SIG-M5 (cell line): ENCODE measurements around the gene NADK2.
"Not testable (repeated sequence)": the region's sequence is repeated elsewhere in the genome, so short reads cannot be mapped to it uniquely, and the experiment has no call there.

ENCODE experiments used
- DNase-seq: peaks from one replicate; lab custom pipeline; 2025; lab: John Stamatoyannopoulos, UW

Gene NADK2

DNA sequence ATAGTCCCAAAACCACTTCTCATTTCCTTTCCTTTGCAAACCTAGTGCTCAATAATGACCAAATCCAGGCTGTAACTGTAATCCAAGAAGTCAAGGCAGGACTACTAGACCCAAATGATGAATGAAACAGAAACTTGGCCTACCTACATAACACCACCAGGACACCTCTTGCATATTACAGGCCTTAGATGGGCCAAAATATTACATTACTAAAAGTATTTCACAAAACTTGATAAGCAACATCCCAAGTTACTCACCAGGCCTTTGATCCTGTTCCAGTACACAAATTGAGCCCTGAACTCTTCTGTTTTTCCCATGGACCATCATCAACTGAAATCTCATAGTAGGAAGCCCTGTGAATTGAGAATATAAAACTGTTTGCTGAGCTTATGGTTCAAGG is 34.8 kb downstream of the NADK2 start:
- no peak for DNase-seq

DNA sequence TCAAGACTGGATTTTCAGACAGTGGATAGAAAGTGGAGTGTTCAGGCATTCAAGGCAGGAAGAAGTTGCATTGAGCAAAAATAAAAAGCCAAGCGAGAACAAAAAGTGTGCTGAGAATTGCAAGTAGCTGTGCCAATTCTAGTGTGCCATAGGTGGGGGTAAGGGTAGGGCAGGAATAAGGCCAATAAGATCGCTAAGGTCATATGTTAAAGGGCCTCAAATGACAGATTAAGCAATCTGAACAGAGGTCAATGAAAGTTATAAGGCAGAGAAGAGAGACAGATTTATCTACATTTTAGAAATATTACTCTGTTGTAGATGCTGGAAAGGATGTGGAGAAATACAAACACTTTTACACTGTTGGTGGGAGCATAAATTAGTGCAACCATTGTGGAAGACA is 36.4 kb downstream of the NADK2 start:
- no peak for DNase-seq

DNA sequence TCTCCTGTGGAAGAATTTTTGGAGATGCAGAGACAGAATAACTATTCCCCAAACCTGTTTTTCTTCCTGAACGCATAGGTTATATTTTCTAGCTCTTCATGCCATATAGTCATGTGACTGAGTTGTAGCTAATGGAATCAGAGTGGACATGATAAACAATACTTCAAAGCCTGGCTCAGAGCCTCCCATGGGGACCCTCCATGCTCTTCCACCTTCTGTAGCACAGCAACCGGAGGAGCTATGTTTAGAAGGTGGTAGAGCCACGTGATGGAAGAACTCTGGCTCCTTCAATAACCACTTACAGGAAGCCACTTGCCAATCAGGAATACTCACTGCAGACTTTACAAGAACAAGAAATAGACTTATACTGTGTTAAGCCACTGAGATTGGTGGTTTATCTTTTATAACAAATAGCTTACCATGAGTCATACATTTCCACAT is 39.2 kb downstream of the NADK2 start:
- DNase-seq, result no peak

DNA sequence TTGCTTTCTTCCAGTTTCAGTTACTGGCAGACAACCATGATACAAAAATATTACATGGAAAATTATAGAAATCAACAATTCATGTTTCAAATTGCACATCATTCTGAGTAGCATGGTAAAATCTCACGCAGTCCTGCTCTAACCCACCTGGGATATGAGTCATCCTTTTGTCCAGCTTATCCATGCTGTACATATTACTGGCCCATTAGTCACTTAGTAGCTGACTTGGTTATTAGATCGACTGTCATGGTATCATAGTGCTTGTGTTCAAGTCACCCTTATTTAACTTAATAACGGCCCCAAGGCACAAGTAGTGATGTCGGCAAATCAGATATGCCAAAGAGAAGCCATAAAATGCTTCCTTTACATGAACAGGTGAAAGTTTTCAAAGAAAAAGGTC is 41.2 kb downstream of the NADK2 start:
- no peak for DNase-seq

DNA sequence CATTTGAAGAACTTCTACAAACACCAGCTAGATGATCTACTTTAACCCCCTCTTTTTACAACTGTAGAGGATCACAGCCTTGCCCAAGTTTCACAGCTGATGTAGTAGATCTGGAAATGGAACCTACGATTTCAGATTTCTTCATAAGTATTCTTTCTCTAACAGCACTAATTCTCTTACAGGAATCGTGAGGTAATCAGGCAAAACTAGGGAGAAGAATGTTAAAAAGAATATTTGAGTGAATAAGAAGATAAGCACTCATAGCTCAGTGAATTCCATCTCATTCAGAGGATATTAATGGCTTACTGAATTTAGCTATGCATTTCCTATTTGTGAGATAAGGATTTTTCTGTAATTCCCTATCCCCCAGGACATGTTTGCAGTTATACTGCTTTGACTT is 42.1 kb downstream of the NADK2 start:
- no peak for DNase-seq

DNA sequence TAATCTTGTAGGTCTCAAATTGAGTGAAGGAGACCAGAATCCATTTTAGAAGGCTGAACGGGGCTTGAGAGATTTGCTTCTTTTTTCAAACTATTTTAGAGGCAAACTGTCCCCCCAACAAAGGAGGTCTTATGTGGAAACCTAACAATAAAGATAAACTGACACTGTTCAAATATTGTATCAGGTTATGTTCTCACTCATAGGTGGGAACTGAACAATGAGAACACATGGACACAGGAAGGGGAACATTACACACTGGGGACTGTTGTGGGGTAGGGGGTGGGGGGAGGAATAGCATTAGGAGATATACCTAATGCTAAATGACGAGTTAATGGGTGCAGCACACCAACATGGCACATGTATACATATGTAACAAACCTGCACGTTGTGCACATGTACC is 42.9 kb downstream of the NADK2 start:
- not testable (repeated sequence) for DNase-seq

DNA sequence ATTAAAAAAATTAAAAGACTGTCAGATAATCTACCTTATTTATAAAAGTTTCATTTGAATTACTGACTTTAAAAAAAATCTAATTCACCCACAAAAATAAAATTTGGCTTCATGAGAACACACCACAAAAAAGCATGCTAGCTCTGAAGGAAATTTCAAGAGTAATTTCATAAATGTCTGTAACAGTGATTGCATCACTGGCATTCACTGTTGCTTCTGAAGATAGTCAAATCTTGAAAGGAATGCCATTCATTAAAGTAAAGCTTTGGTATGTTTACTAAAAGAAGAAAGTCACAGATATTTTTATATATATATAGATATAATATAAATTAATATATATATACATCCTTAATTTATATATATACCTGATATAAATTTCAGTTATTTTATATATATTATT is 43.4 kb downstream of the NADK2 start:
- no peak for DNase-seq

DNA sequence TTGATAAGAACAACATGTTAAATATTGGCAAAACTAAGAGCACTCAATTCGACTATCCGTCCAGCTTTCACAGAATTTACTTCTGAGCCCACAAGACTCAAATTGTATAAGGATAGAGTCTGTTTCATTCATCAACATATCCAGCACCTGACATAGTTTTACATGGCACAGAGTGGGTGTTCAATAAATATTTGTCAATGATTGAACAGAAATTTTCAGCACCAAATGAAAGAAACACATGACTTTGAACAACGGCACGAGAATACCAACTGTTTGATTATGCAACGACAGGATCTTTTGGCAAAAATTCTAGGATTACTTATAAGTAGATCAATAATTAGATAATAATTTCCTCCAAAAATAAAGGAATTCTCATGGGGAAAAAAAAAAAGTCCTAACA is 48.0 kb downstream of the NADK2 start:
- DNase-seq, result no peak

DNA sequence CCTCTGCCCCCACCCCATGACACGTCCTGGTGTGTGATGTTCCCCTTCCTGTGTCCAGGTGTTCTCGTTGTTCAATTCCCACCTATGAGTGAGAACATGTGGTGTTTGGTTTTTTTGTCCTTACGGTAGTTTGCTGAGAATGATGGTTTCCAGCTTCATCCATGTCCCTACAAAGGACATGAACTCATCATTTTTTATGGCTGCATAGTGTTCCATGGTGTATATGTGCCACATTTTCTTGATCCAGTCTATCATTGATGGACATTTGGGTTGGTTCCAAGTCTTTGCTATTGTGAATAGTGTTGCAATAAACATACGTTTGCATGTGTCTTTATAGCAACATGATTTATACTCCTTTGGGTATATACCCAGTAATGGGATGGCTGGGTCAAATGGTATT is 57.3 kb downstream of the NADK2 start:
- not testable (repeated sequence) for DNase-seq

DNA sequence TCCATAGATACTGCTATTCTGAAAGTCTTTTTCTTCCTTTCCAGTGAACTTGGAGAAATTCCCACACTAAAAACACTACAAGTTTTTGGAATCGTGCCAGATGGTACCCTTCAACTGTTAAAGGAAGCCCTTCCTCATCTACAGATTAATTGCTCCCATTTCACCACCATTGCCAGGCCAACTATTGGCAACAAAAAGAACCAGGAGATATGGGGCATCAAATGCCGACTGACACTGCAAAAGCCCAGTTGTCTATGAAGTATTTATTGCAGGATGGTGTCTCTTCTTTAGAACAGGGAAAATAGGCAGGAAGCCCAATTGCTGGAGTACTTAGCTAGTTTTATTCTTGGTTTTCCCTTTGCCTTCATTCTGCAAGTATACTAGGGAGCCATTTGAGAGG is 60.0 kb downstream of the NADK2 start:
- DNase-seq, result no peak

DNA sequence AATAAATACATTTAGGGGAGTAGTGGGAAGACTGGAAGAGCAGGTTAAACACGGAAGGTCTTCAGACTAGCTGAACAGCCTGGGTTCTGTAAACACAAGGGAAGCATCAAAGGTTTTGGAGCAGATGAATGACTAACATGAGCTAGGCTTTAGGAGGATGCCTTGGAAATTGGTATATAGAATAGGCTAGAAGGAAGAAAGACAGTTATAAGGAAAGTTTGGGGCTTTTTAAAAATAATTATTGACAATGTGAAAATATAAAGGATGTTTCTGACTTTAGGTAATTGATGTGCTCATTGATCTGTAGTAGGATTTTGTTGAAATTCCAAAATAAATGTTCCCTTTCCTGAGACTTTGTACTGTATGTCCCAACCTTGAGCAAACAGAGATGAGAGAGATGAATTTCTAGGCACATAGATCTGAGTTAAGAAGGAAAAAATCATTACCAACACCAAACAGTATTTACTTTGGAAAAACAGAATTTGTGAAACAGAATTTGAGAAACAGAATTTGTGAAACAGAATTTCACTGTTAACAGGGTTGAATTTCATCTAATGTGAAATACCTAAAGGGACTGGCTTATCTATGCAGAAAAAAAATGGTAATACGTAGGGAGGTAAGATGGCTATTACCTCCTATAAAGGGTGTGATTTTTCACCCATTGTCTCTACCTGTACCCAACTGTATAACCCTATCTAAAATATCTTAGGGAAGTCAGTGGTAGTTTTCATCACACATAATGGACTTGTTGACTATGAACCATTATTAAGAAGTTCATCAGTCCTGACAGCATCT is 61.0 kb downstream of the NADK2 start:
- no peak for DNase-seq

DNA sequence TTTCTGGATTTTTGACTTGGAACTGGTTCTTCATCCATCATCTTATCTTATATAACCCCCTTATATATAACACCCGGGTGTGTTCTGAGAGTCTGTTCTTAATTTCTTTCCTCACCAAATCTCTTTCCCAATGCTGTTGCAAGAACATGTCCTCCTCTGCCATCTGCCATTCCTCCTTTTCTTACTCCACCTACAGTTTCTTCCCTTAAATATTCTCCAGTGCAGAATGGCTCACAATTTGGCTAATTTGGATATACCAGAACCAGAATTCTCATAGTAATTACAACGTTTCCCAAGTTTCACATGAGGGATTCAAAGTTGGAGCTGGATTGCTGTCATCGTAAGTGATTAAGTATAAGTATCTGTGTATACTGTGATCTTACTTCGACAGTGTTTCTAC is 61.8 kb downstream of the NADK2 start:
- DNase-seq, result no peak

DNA sequence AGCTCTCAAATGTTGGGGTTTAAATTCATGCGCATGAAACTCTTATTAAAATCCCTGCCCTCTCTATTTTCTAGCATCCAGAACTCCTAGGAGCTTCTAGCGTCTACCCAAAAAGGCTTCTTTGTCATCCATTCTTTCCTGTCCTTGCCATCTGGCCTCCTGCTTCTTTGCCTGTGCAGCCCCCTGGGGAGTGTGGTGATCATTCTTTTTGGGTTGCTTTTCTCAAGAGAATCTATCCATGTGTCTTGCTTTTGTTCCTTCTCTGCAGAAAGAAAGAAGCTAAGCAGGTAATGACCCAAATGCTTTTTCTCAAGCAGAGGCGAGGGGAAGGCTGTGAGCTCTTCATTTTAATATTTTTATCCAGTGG is 63.2 kb downstream of the NADK2 start:
- DNase-seq, result no peak

DNA sequence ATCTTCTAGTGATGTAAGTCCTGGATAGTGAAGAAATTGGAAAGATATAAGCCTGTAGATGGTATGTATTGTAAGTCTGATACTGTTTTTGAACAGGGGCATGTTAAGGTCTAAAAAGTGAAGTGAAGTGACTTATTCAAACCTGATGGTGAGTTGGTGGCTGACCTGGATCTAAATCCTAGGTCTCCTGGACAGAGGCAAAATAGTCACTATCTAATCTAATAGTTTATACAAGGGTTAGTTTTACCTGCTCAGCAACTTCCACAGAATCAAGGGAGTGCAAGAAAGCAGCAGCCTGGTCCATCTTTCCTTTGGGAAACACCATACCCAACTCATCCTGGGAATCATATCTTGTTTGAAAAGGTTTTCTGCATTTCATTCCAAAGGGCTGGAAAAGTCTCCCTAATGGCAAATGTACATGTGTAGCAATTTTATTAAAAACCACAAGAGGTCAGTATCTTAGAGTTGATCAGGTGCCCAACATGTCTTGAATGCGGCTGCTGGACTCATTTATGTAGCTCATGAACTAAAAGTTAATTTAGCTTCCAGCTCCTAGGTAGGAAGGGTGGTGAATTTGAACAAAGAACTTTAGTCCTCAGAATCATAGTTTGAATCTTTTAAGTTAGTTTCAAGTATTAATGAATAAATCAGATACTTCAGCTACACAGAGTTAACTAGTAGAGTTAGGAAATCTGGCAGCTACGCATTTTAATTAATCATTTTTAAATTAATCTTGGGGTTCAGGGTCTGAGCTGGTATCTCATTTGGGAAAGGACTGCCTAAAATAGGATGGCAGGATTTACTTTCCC is 63.8 kb downstream of the NADK2 start:
- no peak for DNase-seq

DNA sequence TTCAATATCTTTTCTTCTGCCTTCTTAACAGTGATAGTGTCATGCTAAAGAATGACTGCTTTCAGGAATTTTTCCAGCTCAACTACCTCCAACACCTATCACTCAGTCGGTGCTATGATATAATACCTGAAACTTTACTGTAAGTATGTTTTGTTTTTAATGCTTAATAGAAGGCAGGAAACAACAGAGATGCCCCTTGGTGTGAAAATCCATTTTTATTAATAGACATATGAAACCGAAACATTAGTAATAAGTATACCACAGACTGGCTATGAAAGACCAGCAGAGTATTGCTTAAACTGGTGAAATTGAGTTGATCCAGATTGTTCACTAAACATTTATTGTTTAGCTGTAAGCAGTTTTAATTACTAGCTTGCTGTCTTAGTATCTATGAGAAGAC is 64.6 kb downstream of the NADK2 start:
- DNase-seq, result no peak

DNA sequence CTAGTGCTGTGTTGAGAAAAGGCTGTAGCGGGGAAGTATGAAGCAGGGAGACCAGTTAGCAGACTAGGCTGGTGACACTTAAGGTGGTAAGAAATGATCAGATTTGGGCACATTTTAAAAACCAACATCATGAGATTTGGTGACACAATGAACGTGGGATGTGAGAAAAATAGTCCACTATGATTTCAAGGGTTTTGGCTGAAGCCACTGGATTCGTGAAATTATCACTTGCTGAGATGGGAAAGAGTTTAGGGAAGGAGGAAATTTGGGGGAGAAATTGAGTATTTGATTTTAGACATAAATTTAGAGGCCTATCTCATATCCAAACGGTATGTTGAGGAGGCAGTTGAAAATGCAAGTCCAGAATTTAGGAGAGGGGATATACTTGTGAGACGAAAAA is 66.7 kb downstream of the NADK2 start:
- no peak for DNase-seq

DNA sequence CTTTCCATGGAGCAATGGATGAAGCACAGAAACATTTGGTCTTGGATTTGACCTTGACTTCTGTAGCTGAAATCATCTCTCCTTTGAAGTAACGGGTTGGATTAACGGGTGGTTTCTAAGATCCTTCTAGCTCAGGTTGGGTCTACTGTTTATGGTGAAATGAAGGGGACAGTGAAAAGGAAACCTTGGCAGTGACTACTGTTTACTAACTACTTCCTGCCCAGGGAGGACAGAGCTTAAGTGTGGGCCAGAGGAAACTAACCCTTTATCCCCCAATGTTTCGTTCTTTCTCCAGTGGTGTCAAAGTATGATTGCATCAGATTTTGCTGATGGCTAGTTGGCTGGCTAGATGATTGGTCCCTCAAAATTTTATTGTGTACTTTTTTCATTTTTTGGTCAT is 67.6 kb downstream of the NADK2 start:
- DNase-seq, result no peak

DNA sequence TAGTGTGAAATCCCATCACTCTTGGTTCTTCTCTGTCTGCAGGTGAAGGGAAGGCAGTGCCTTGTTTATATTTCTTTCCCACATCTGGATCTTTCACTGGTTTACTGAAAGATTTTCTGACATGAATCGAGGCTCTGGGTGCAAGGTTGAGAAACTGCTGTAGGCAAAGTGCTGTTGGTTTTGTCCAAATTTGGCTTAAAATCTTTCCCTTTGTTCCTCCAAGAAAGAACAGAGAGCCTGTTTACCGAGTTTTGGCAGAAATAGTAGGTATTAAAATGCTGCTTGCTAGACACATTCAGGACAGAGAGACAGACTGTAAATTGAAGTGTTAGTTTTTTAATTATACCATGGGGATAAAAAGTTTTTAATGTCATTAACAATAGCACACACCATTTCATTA is 68.3 kb downstream of the NADK2 start:
- no peak for DNase-seq

DNA sequence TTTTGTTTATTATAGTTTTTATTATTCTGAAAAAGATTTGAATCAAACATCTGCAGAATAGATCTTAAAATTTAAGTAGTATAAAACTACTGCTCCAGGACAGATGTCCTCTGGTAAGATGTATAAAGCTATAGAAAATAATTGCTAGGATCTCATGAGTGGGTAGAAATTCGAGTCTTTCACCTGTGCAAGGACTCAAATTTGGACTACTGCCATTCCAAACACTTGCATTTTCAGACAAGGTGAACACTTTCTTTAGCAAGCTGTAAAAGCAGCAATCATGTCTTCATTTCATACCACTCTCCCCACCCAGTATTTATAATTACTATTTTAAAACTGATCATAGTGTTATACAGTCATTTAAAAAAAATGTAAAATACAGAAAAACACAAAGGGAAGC is 69.1 kb downstream of the NADK2 start:
- no peak for DNase-seq

DNA sequence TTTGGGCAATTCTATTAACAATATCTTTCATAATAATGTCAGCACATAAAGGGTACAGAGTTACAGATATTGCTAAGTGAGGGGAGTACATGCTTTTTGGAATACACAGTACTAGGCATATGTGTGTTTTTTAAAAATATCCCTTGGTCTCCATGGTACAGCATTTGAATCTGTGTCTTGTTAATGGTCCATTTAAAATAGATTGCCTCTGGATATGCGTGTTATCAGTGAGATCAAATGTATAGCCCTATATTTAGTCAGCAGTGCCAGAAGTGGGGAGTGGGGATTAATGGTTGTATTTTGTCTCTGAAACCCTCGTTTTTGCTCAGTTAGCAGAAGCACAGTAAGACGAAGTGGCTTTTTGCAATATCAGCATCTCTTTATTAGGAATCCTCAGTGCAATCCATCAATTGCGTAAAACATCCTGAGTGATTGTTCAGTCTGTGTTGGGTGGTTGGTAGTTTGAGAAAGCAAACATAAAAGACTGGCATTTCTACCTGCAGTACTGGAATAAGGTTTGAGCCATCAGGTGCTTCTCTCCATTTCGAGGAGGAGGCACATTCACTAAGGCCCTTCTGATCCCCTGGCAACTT is 70.8 kb downstream of the NADK2 start:
- no peak for DNase-seq

DNA sequence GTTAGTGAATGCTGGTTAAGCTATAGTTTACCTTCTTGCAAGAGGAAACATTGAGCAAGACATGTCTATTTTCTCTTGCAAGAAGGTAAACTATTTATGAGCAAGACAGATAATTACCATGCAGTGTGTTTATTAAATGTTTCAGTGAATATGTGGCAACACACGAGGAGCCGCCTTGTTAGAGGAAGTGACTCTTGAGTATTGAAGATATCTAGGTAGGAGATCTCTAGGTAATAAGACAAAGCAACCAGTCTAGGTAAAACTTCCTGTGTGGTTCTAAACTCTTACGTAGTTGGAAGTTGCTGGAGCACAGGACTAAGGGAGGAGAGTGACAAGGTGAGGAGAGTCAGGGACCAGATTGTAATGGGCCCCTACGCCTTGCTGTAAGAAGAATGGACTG is 73.0 kb downstream of the NADK2 start:
- DNase-seq, result no peak

DNA sequence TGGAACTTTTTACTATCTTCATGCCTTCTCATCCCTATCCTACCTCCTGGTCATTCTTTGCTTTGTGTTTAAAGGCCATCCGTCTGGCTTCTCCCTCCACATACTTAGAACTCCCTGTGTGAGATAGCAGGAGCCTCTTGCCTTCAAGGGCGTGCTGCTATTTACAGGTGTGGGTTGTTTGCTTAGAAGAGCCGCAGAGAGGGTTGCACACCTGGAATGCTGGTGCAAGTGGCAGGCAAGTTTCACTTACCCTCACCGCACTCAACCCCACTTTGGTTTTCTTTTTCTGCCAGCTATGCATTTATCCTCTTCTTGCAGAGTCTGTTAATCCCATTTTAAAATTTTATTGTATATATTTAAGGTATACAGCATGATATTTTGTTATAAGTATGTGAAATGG is 77.3 kb downstream of the NADK2 start:
- DNase-seq, result no peak

DNA sequence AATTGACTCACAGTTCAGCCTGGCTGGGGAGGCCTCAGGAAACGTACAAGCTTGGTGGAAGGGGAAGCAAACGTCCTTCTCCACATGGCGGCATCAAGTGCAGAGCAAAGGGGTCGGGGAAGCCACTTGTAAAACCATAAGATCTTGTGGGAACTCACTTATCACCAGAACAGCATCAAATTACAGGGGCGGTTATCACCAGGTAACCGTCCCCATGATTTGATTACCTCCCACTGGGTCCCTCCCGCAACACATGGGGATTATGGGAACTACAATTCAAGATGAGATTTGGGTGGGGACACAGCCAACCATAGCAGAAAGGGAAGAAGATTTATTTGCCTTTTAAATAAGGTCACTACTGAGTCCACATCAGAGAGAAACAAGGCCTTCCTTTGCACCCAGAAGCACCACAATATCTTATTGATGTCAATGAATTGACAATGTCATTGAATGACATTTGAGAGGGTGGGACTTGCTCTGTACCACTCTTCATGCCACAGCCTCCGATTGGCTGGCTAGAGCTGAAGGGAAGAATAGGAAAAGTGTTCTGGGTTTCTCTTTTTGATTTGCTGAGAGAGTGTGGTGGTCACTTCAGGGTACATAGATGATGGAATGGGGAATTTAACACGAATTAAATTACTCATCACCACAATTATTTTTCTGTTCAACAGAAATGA is 78.8 kb downstream of the NADK2 start:
- no peak for DNase-seq
